Measurements from ENCODE around the gene CAB39.
A peak's percentile ranks its signal among the peaks of the same experiment; 100 is the strongest.

The CAB39 gene

GRCh38 chr2:230821991-230822520 is 109.4 kb downstream of the CAB39 start:
- TF ChIP-seq, protein P1, sequence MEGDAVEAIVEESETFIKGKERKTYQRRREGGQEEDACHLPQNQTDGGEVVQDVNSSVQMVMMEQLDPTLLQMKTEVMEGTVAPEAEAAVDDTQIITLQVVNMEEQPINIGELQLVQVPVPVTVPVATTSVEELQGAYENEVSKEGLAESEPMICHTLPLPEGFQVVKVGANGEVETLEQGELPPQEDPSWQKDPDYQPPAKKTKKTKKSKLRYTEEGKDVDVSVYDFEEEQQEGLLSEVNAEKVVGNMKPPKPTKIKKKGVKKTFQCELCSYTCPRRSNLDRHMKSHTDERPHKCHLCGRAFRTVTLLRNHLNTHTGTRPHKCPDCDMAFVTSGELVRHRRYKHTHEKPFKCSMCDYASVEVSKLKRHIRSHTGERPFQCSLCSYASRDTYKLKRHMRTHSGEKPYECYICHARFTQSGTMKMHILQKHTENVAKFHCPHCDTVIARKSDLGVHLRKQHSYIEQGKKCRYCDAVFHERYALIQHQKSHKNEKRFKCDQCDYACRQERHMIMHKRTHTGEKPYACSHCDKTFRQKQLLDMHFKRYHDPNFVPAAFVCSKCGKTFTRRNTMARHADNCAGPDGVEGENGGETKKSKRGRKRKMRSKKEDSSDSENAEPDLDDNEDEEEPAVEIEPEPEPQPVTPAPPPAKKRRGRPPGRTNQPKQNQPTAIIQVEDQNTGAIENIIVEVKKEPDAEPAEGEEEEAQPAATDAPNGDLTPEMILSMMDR (IDR thresholded peaks at IDR 0.05; ENCODE audit: control insufficient read depth, insufficient read depth, low read depth, low read length, missing control alignments): no peak
- no peak overlapping the region for H3K4me3 ChIP-seq (ENCODE audit: control insufficient read depth, low read depth, low read length)
- DNase-seq (ENCODE audit: low read depth): no peak

DNA sequence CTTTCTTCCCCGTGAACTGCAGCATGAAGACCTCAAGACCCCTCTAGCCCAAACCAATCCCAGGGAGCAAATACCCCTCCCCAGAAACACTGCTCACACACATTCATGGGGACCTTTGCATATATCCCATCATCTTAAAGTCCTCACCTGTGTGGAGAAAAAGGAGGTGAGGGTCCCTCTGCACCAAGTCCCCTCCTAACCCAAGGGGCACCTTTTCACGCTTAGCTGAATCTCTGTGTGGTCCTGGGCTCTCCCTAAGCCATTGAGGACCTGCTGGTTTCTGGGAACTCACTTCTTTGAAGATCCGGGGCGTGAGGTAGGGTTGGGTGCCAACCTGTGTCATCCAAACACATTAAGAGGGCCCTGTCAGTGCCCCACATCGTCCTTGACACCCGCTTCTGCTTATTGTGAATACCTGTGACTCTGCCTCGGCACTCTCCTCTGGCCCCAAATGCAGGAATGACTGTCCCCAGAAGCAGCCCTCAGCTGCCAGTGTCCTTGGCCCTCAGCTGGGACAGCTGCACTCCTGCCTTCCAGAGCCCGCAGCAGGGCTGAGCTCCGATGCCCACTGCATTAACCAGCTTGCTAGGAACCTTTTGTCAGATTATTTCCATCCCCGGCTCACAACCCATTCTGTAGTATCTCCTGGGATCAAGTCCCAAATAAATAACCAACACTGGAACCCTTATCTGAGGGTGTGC is 110.8 kb downstream of the CAB39 start:
- no peak overlapping the region for H3K4me3 ChIP-seq (ENCODE audit: control insufficient read depth, low read depth, low read length)
- DNase-seq (ENCODE audit: low read depth): no peak
- TF ChIP-seq, protein P1 (IDR thresholded peaks at IDR 0.05; ENCODE audit: control insufficient read depth, insufficient read depth, low read depth, low read length, missing control alignments): no peak

DNA sequence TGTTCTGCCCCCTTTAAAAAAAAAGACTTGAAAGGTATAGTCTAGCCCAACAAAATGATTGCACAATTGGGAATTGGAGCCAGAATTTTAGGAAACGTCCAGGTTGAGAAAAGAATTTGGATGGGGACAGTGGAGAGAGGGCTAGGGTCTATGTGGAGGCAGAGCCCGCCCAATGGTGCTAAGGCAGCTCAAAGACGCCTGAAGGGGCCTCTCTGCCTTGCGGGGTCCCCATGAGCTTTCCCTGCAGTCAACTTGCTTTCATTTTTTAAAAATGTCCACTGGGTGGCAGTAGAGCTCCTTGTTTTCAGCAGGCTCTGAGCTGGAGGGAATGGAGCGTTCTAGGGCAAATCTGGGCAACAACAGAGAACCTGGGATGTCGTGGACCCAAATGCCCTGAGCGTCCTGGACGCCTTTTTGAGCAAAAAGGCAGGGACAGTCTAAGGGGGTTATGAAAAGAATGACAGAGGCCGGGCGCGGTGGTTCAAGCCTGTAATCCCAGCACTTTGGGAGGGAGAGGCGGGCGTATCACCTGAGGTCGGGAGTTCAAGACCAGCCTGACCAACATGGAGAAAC is 111.8 kb downstream of the CAB39 start:
- TF ChIP-seq, protein P1 (IDR thresholded peaks at IDR 0.05; ENCODE audit: control insufficient read depth, insufficient read depth, low read depth, low read length, missing control alignments): peak; percentile 69
- DNase-seq (ENCODE audit: low read depth): peak; percentile 40
- peak overlapping the region; percentile 35 for H3K4me3 ChIP-seq (ENCODE audit: control insufficient read depth, low read depth, low read length)

DNA sequence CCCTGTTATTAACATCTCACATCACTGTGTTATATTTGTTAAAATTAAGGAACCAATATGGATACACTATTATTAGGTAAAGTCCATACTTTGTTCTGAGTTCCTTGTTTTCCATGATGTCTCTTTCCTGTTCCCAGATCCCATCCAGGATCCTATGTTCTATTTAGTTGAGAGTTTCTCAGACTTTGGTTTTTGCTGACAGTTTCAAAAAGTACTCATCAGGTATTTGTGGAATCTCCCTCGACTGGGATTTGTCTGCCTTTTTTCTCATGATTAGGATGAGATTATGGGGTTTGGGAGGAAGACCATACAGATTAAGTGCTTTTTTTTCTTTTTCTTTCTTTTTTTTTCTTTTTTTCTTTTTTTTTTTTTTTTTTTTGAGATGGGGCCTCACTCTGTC is 112.7 kb downstream of the CAB39 start:
- TF ChIP-seq, protein P1 (IDR thresholded peaks at IDR 0.05; ENCODE audit: control insufficient read depth, insufficient read depth, low read depth, low read length, missing control alignments): no peak
- DNase-seq (ENCODE audit: low read depth): no peak
- no peak overlapping the region for H3K4me3 ChIP-seq (ENCODE audit: control insufficient read depth, low read depth, low read length)

GRCh38 chr2:230827774-230828271 is 115.2 kb downstream of the CAB39 start:
- DNase-seq (ENCODE audit: low read depth): no peak
- TF ChIP-seq, protein P1 (IDR thresholded peaks at IDR 0.05; ENCODE audit: control insufficient read depth, insufficient read depth, low read depth, low read length, missing control alignments): no peak
- no peak overlapping the region for H3K4me3 ChIP-seq (ENCODE audit: control insufficient read depth, low read depth, low read length)

DNA sequence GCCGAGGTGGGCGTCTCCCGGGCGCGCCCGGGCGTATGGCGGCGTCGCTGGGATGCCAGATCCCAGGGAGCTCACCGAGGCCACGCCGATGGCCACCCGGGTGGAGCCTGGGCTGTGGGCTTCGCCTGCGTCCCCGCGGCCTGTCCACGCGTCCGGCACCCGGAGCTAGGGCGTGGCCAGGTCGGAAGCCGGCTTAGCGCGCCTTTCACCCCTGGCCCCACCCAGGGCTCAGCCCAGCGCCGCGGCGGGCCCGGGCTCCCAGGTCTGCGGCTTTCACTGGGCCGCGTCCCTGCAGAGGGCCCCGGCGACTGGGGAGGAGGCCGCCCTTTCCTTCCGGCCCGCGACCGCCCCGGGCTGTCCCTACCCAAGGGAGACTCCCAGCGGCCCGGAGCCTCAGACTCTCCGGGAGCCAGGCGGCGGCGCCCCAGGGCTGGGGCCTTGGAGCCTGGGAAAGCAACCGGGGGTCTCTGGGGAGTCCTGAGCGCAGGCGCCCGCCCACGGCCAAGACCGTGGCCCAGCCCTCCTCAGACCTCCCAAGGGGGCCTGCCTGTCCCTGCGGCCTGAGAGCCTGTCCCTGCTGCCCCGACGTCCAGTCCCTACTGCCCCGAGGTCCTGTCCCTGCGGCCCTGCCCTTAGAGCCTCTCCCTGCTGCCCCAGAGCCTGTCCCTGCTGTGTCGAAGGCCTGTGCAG is 115.8 kb downstream of the CAB39 start:
- TF ChIP-seq, protein P1 (IDR thresholded peaks at IDR 0.05; ENCODE audit: control insufficient read depth, insufficient read depth, low read depth, low read length, missing control alignments): no peak
- H3K4me3 ChIP-seq (ENCODE audit: control insufficient read depth, low read depth, low read length): no peak overlapping the region
- DNase-seq (ENCODE audit: low read depth): no peak
